GM21515 (cell line): ENCODE data around the gene HPSE2.

Experiments used
- ATAC-seq: cut with Tn5 transposase; IDR thresholded peaks from one replicate; pipeline ENCODE4 v1.9.1; 2021; ENCODE audit not compliant: unreplicated experiment

HPSE2 gene

GRCh38 chr10:98855403-98856189, 380.1 kb downstream of the HPSE2 start:
- no peak for ATAC-seq

GRCh38 chr10:98852686-98853085, 383.0 kb downstream of the HPSE2 start:
- no peak for ATAC-seq

GRCh38 chr10:98848361-98848760, 387.3 kb downstream of the HPSE2 start:
- no peak for ATAC-seq

GRCh38 chr10:98846787-98847186, 388.9 kb downstream of the HPSE2 start:
- ATAC-seq = no peak

- no peak for ATAC-seq
Observed at GRCh38 chr10:98833542-98833941, 402.1 kb downstream of the HPSE2 start.

- ATAC-seq = no peak
Observed at GRCh38 chr10:98832738-98833137, 402.9 kb downstream of the HPSE2 start.

- no peak for ATAC-seq
Observed at GRCh38 chr10:98832196-98832595, 403.5 kb downstream of the HPSE2 start.

GRCh38 chr10:98831391-98831790, 404.3 kb downstream of the HPSE2 start:
- no peak for ATAC-seq

GRCh38 chr10:98825741-98826140, 409.9 kb downstream of the HPSE2 start:
- ATAC-seq = no peak

- no peak for ATAC-seq
Observed at GRCh38 chr10:98817396-98817795, 418.3 kb downstream of the HPSE2 start.

GRCh38 chr10:98815039-98815885, 420.4 kb downstream of the HPSE2 start:
- ATAC-seq = no peak

GRCh38 chr10:98814470-98814869, 421.2 kb downstream of the HPSE2 start:
- no peak for ATAC-seq

GRCh38 chr10:98808282-98808892, 427.3 kb downstream of the HPSE2 start:
- ATAC-seq = no peak

GRCh38 chr10:98800263-98800662, 435.4 kb downstream of the HPSE2 start:
- ATAC-seq = no peak

- no peak for ATAC-seq
Observed at GRCh38 chr10:98795467-98795866, 440.2 kb downstream of the HPSE2 start.

GRCh38 chr10:98790817-98791216, 444.8 kb downstream of the HPSE2 start:
- no peak for ATAC-seq

GRCh38 chr10:98778277-98778759, 457.3 kb downstream of the HPSE2 start:
- ATAC-seq = no peak

GRCh38 chr10:98758463-98758862, 477.2 kb downstream of the HPSE2 start:
- no peak for ATAC-seq

- no peak for ATAC-seq
Observed at GRCh38 chr10:98748298-98748697, 487.4 kb downstream of the HPSE2 start.

- ATAC-seq = no peak
Observed at GRCh38 chr10:98745645-98746044, 490.0 kb downstream of the HPSE2 start.

- ATAC-seq = no peak
Observed at GRCh38 chr10:98720551-98720950, 515.1 kb downstream of the HPSE2 start.

GRCh38 chr10:98713586-98713985, 522.1 kb downstream of the HPSE2 start:
- ATAC-seq = no peak
